ENCODE results near the gene ATP11B. TPM values are rescaled to one million over a fixed set of nuclear protein-coding genes. Genes with fewer than 3 reads are reported as not detected.

The ATP11B gene
- total RNA-seq, 1 donor from 2014 or later: 111 TPM

DNA sequence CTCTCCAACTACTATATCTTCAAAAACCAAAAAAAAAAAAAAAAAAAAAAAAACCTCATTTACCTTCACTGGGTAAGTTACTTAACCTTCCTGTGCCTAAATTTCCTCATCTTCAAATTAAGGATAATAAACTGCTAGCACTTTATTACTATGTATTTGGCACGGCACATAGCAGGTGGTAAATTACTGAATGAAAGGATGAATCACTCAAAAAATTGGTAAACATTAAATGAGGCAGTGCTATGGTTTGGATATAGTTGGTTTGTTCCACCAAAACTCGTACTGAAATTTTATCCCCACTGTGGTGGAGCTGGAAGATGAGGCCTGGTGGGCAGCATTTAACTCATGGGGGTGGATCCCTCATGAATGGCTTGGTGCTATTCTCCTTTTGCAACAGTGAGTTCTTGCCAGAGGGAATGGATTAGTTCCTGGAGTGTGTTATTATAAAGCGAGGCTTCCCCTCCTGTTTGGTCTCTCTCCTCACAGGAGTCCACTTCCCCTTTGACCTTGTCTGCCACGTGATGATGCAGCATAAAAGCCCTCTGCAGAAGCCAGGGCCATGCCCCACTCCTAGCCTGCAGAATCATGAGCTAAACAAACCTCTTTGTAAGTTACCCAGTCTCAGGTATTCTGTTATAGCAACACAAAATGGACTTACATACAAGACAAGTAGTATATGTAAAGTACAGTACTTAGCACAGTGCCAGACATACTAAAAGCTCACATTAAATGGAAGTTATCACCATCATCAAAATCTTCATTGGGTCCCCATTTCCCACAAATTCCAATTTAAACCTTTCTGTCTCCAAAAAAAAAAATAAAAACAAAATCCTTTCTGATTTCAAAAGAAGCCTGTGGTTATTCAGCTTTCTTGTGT is 166.4 kb downstream of the ATP11B start:
- DNase-seq: no peak

DNA sequence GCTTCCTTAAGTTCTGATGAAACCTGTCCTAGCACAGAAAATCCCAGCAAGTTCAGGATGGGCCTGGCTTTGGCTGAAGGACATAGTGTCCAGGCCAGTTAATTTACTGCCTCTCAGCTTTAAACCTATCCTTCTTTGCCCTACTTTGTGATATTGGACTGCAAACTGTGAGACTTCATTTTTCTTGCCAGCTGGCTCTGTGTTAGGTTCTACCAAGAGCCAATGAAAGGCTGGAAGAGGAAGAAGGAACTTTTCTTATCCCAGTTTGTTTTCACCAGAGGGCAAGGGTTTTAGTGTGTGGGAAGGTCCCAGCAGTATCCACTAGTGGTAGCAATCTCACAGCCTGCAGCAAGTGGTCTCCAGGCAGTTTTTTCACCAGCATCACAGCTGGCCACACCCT is 168.9 kb downstream of the ATP11B start:
- DNase-seq: no peak

DNA sequence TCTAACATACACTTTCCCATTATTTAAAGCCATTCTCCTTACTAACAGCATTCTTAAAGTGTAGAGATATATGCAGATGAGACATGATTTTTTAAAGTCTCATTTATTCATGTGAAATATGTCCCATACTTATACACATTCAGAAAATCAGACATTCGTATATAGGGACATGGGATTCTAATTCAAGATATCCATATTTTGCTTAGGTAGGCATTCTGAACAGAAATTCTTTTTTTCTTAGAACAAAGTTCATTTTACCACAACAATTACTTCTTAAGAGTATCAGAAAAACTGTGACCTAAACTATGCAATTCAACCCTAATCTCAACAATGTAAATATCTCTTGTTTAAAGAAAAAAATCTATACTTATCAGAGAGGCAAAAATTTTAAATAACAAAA is 170.9 kb downstream of the ATP11B start:
- DNase-seq: no peak

DNA sequence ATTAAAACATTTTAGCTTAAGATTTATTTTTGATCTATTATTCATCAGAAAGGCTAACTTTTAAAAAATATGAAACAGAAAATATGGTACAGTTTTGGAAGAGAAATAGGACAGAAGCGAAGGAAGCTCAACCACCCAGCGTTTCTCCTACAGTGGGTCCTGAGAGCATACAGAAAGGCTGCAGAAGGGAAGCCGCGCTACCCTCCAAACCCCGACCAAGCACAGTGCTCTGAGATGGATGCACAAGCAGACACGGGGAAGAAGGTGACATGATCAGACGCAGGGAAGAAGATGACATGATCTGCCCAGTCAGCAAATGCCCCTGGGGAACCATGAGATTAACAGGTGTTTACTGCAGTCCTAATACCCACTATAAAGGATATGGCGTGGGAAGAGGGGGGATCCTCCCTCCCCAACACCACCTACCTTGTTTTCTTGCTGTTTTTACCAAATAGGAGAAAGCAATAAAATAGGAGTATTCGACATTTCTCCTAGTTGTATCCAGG is 172.6 kb downstream of the ATP11B start:
- DNase-seq: no peak

DNA sequence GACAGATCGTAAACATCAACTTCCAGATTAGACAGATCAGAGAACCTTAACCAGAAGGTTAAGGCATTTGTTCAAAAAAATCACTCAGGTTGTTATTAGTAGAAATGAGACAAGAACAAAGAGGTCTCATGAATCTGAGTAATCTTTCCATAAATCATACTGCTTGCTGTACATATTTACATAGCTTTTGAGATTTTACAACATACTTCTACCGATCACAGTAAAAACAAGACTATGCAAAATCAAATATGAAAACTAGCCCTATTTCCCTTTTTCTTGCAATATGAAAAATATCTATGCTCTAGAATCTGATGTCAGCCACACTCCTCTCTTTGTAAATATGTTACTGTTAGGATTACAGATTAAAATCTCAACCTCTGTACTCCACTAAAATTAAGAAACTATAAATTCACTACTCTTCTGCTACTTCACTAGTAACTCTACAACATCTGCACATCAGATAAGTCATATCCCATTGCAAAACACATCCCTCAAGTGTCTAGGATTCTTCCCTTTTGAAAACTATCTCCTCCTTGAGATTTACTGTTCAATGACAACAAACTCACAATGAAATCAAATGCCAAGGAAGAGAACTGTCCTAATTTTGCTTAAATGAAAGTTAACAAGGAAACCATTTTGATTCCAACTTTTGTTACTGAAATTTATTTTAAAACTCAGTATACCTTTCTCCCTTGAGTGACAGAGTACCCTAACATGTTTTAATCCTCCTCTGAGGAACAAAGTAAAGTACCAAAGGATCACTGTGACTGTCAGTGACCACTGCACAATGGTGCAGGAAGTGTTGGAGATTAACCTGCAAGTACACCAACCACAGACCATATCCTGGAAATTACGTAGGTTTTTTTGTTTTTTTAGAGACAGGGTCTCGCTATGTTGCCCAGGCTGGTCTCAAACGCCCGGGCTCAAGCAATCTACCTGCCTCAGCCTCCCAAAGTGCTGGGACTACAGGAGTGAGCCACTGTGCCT is 174.2 kb downstream of the ATP11B start:
- peak; percentile 15 for DNase-seq

DNA sequence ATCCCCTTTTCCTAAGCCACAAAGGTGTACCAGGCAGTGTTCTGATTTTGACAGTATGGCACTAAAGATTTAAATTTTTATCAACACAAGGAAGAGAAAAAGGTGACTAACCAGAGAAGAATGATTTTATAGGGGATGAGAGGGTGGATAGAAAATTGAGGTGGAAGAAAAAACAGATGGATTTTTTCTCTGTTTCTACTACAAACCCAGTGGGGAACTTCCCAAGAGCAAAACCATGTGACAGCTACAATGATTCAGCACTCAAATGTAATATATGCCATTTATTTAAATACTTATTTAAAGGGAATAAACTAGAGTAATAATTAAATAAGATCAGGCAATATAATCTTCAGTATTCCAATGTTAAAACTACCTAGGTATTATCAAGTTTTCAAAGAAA is 176.0 kb downstream of the ATP11B start:
- DNase-seq: peak; percentile 23

DNA sequence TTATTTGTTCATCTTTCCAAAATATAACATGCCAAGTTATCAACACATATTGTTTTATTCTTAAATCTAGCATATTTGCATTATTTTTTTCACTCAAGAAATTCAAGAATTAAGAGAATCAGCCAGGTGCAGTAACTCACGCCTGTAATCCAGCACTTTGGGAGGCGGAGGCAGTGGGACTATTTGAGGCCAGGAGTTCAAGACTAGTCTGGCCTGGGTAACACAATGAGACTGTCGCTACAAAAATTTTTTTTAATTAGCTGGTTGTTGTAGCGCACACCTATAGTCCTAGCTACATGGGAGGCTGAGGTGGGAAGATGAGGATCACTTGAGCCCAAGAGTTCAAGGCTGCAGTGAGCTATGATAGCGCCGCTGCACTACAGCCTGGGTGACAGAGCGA is 176.5 kb downstream of the ATP11B start:
- DNase-seq: no peak

DNA sequence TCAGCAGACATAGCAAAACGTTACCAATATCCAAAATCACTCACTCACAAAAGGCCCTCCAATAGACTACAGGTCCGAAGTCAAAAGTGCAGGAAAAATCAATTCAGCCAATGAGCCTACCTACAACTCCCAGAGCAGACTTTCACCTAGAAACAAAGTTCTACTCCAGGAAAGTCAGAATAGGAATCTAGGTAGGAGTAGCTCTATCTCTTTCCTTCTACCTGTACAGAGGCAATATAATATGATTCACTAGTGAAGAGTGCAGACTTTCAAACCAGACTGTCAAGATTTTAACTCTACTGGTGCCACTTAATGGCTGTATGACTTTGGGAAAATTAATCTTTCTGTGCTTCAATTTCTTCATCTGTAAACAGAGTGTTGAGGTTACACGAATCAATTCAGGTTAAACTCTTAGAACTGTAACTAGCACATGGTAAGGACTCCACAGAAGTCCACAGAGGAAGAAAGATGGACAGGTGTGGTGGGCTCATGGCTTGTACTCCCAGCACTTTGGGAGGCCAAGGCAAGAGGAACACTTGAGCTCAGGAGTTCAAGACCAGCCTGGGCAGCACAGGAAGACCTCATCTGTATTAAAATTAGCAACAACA is 177.6 kb downstream of the ATP11B start:
- no peak for DNase-seq

Other genes starting within 250 kb of the ATP11B start
- gene DCUN1D1, start 187.0 kb downstream of the ATP11B start, total RNA-seq: 34.0 and 37.0 TPM in 2 replicates

All from dermis blood vessel endothelial cell (primary cell).